T-helper 2 cell treated with Interferon-gamma antibody and Interleukin-4, amounts not matched to agents 5 μg/mL and 100 μg/mL, for 36 hours (primary cell): Measurements from ENCODE around the gene MYO1G.

Experiments used
- DNase-seq: peaks from one replicate; pipeline ENCODE4 v3.0.0; 2021; ENCODE audit warnings: low spot score
- H3K27ac Mint-ChIP-seq: one replicate; pipeline ENCODE4 v1.8.0; 2021; ENCODE audit warnings: mild to moderate bottlenecking, mixed read lengths
- H3K27me3 Mint-ChIP-seq: one replicate; pipeline ENCODE4 v1.8.0; 2021; ENCODE audit warnings: low read depth, mixed read lengths
- H3K36me3 Mint-ChIP-seq: one replicate; pipeline ENCODE4 v1.8.0; 2021; ENCODE audit warnings: low read depth, mixed read lengths
- H3K4me1 Mint-ChIP-seq: one replicate; pipeline ENCODE4 v1.8.0; 2021; ENCODE audit warnings: low read depth, mixed read lengths
- H3K4me3 Mint-ChIP-seq: one replicate; pipeline ENCODE4 v1.8.0; 2022; ENCODE audit warnings: mild to moderate bottlenecking, moderate library complexity, mixed read lengths
- H3K9me3 Mint-ChIP-seq: one replicate; pipeline ENCODE4 v1.8.0; 2021; ENCODE audit warnings: mixed read lengths

The MYO1G gene

DNA sequence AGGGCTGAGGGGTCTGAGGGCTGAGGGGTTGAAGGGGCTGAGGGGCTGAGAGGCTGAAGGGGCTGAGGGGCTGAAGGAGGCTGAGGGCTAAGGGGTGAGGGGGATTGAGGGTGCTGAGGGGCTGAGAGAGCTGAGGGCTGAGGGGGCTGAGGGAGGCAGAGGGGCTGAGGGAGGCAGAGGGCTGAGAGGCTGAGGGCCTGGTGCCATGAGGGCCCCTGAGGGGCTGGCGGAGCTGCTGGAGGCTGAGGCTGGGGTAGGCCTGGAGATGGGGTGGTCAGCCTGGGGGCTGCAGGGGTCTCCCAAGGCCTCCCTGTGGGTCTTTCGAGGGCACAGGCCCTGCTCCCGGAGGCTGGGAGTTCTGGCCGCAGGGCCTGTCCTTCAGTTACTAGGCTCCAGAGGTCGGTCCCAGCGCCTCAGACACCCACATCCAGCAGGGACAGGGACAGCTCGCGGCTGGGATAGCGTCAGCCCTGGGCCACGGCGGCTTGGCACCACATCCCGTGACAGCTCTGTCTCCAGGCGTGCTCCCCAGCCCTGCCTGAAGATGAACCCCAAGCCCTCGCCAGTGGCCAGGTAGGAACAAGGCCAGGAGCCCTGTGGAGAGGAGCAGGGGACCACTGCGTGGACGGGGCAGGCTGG, 16.9 kb downstream of the MYO1G start:
- H3K36me3 Mint-ChIP-seq, result peaks cover 38% of the 10 kb centered on the region
- H3K4me3 Mint-ChIP-seq, result no peak overlapping the region
- no peak overlapping the region for H3K27ac Mint-ChIP-seq
- H3K27me3 Mint-ChIP-seq, result no peaks in the 10 kb centered on the region
- no peaks in the 10 kb centered on the region for H3K9me3 Mint-ChIP-seq
- no peak for DNase-seq
- peaks cover 15% of the 10 kb centered on the region for H3K4me1 Mint-ChIP-seq

DNA sequence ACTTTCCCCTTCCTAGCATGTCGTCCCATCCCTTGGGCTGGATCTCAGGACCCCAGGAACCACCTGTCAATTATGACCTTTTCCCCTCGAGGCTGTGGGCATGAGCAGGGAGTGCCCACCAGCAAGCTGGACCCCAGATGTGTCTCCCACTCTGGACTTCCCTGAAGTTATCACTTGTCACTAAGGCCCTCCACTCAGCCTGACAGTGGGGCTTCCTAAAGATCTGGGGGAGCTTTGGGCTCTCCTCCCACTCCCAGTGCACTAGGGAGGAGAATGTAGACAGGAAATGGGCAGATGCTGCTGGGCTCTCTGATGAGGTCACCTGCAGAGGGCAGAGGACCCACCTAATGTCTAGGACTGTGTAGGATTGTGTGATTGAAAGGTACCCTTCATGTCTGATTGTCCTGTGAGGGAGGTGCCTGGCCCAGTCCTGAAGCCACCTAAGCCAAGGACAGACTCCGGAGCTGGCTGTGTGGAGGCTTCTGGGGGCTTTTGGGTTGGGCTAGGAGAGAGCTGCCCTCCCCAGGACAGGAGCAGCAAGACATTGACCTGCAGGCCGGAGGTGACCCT, 18.7 kb downstream of the MYO1G start:
- no peaks in the 10 kb centered on the region for H3K9me3 Mint-ChIP-seq
- H3K4me1 Mint-ChIP-seq, result peaks cover 15% of the 10 kb centered on the region
- no peak overlapping the region for H3K4me3 Mint-ChIP-seq
- H3K27me3 Mint-ChIP-seq, result no peaks in the 10 kb centered on the region
- peaks cover 26% of the 10 kb centered on the region for H3K36me3 Mint-ChIP-seq
- DNase-seq, result no peak
- peak overlapping the region; percentile 68 for H3K27ac Mint-ChIP-seq

DNA sequence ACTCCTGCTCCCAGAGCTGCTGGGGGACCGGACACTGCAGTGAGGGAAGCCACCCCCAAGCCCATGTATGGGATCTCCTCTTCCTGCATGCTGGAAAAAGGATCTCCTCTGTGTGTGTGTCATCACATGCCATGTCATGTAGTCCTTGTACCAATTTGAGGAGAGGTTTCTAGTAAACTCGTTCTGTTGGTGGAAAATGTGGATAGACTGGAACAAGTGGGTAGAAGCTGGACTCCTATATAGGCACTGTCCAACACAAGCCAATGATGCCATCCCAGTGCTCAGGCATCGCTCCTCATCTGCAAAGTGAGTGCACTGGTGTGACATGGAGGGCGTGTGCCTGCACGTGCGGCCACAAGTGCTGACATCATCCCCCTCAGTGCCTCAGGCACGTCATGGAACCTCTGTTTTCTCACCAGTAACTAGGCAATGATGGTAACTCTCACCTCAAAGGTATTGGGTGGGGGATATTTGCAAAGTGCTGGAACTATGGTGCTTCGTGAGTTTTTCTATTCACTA, 19.3 kb downstream of the MYO1G start:
- Mint-ChIP-seq H3K27ac (peak overlapping the region; percentile 68), H3K4me1 (peaks cover 15% of the 10 kb centered on the region), H3K36me3 (peaks cover 22% of the 10 kb centered on the region), H3K9me3 (no peaks in the 10 kb centered on the region), H3K27me3 (no peaks in the 10 kb centered on the region), H3K4me3 (no peak overlapping the region)
- no peak for DNase-seq

DNA sequence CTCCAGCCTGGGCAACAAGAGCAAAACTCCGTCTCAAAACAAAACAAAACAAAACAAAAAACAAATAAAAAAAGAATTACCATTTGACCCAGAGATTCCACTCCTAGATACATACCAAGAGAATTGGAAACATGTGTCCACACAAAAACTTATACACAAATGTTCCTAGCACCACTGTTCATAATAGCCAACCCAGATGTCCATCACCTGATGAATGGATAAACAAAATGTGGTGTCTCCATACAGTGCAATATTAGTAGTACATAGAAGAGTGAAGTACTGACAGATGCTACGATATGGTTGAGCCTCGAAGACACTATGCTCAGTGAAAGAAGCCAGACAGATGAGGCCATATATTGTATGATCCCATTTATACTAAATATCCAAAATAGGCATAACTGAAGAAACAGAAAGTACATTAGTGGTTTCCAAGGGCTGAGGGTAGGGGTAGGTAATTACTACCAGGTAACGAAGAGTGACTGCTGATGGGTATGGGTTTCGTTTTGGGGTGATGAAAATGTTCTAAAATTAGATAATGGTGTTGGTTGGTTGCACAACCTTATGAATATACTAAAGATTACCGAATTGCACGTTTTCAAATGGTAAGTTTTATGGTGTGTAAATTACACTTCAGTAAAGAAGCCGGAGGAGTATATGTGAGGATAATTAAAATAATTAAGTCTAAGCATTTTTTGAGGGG, 20.0 kb downstream of the MYO1G start:
- H3K27me3 Mint-ChIP-seq, result no peaks in the 10 kb centered on the region
- peaks cover 17% of the 10 kb centered on the region for H3K36me3 Mint-ChIP-seq
- H3K4me1 Mint-ChIP-seq, result peaks cover 15% of the 10 kb centered on the region
- no peaks in the 10 kb centered on the region for H3K9me3 Mint-ChIP-seq
- H3K4me3 Mint-ChIP-seq, result no peak overlapping the region
- DNase-seq, result no peak
- H3K27ac Mint-ChIP-seq, result peak overlapping the region; percentile 68

DNA sequence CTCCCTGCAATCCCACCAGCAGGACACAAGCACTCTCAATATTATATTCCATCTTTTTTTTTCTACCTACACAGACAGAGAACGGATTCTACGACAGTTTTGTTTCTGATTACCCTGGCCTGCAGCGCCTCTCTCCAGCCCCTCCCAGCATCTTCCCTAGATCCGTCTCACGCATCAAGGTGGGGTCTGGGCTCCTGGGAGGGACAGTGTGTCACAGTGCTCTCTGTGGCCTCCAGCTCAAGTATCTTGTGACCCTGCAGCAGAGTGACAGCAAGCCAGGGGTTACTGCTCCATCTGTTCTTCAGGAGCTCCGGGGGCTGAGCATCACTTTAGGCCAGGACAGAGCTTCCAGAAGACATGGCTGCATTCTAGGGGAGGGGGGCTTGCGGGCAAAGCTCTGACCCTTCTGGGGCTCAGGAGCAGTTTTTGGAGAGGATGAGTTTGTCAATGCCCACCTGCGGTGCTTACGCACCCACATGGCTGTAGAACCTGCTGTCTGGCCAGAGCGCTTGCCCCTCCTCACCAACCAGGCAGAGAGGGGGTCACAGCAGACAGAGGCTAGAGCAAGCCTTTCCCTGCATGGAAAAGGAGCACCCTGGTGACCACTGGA, 22.6 kb downstream of the MYO1G start:
- DNase-seq, result no peak
- H3K4me3 Mint-ChIP-seq, result no peak overlapping the region
- H3K36me3 Mint-ChIP-seq, result peaks cover 12% of the 10 kb centered on the region
- H3K9me3 Mint-ChIP-seq, result no peaks in the 10 kb centered on the region
- H3K27me3 Mint-ChIP-seq, result peaks cover 16% of the 10 kb centered on the region
- H3K4me1 Mint-ChIP-seq, result peaks cover 15% of the 10 kb centered on the region
- H3K27ac Mint-ChIP-seq, result peak overlapping the region; percentile 31

DNA sequence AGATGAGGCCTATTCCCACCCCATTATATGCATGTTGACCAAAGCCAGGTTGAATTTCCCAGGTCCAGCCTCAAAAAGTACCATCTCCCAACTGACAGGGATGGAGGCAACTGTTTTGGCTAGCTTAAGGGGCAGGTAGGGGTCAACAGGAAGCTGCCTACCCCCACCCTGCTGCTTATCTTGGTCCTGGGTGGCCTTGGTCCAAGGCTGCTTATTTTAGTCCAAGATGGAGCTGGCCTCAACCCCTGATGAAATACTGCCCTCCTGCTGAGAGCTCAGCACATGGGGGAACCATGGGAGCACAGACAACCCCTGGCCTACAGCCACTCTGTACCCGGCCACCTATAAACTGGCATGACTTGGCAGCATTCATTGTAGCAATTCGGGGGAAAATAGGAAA, 23.1 kb downstream of the MYO1G start:
- no peaks in the 10 kb centered on the region for H3K9me3 Mint-ChIP-seq
- H3K36me3 Mint-ChIP-seq, result peaks cover 12% of the 10 kb centered on the region
- H3K27ac Mint-ChIP-seq, result peak overlapping the region; percentile 31
- H3K4me3 Mint-ChIP-seq, result no peak overlapping the region
- no peak for DNase-seq
- H3K4me1 Mint-ChIP-seq, result peaks cover 15% of the 10 kb centered on the region
- peaks cover 20% of the 10 kb centered on the region for H3K27me3 Mint-ChIP-seq

DNA sequence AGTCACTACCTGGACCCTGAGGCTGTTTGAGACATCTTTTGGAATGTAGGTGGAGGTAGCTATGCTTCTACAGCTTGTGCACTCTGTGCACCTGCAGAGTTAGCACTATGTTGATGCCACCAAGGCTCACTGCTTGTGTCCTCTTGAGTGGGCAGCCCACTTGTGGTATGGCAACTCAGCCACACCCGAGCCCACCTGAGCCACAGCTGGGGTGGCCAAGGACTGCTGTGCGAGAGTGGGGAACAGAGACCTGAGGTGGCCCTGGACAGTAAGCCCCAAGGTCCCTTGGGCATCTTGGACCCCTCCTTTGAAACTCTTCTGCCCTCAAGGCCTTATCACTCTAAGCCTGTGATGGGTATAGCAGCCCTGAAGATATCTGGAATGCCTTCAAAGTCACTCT, 25.7 kb downstream of the MYO1G start:
- Mint-ChIP-seq H3K36me3 (no peaks in the 10 kb centered on the region), H3K4me1 (no peaks in the 10 kb centered on the region), H3K27ac (no peak overlapping the region), H3K4me3 (no peak overlapping the region), H3K9me3 (no peaks in the 10 kb centered on the region), H3K27me3 (peaks cover 38% of the 10 kb centered on the region)
- DNase-seq, result no peak

DNA sequence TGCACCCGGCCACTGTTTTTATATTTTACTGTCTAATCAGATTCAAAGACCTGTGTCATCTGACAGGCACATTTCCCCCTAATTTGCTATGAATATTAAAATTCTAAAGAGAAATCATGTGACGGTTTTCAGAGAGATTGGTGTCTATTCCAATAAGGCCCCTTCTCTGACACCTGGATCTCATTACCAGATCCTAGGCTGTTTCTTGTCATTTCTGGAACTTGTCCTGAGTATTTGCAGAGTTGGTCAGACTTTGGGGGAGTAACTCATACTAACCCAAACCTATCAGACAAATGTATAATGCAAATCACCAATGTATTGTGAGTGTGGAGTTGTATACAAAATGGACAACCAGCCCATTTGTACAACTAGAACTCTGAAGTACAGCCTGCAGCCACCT, 29.5 kb downstream of the MYO1G start:
- Mint-ChIP-seq H3K27me3 (peaks cover 52% of the 10 kb centered on the region), H3K4me3 (no peak overlapping the region), H3K4me1 (no peaks in the 10 kb centered on the region), H3K27ac (no peak overlapping the region), H3K9me3 (no peaks in the 10 kb centered on the region), H3K36me3 (no peaks in the 10 kb centered on the region)
- DNase-seq, result no peak

DNA sequence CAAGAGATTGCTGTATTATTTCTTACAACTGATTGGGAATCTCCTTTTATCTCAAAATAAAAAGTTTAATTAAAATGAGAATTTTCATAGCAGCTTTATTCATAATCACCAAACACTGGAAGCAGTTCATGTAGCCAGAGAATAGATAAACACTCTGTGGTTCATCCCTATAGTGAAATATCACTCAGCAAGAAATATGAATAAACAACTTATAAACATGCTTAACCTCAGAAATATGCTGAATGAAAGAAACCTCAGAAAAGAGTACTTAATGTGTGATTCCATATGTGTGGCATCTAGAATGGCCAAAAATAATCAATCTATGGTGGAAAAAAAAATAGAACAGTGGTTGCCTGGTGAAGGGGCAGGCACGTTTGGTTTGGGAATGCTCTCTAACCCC, 33.3 kb downstream of the MYO1G start:
- Mint-ChIP-seq H3K27me3 (peaks cover 49% of the 10 kb centered on the region), H3K27ac (no peak overlapping the region), H3K9me3 (no peaks in the 10 kb centered on the region), H3K4me1 (no peaks in the 10 kb centered on the region), H3K4me3 (no peak overlapping the region), H3K36me3 (no peaks in the 10 kb centered on the region)
- no peak for DNase-seq

DNA sequence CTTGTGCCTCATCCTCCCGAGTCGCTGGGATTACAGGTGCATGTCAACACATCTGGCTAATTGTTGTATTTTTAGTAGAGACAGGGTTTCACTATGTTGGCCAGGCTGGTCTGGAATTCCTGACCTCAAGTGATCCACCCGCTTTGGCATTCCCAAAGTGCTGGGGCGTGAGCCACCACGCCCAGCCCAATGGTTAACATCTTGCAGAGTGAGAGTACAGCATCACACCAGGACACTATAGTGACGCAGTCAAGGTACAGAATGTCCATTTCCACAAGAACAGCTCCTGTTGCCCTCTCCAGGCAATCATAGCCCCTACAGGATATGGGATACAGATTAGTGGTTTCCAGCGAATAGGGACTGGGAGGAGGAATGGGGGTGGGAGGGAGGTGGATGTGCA, 34.0 kb downstream of the MYO1G start:
- H3K27ac Mint-ChIP-seq, result no peak overlapping the region
- no peak for DNase-seq
- H3K4me3 Mint-ChIP-seq, result no peak overlapping the region
- no peaks in the 10 kb centered on the region for H3K4me1 Mint-ChIP-seq
- H3K36me3 Mint-ChIP-seq, result no peaks in the 10 kb centered on the region
- H3K27me3 Mint-ChIP-seq, result peaks cover 44% of the 10 kb centered on the region
- H3K9me3 Mint-ChIP-seq, result no peaks in the 10 kb centered on the region

DNA sequence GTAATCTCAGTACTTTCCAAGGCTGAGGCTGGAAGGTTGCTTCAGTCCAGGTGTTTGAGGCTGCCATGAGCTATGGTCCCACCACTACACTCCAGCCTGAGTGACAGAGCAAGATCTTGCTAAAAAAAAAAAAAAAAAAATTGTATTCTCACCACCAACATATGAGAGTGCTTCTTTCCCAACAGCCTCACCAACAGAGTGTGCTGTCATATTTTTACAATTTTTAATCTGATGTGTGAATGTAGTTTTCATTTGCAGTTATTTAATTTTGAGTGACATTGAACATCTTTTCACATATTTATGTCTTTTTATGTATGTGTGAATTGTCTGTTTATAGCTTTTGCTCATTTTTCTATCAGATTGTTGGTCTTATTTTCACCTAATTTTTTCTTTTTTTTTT, 35.2 kb downstream of the MYO1G start:
- Mint-ChIP-seq H3K27me3 (peaks cover 41% of the 10 kb centered on the region), H3K9me3 (no peaks in the 10 kb centered on the region), H3K4me1 (no peaks in the 10 kb centered on the region), H3K36me3 (no peaks in the 10 kb centered on the region), H3K27ac (no peak overlapping the region), H3K4me3 (no peak overlapping the region)
- DNase-seq, result no peak

DNA sequence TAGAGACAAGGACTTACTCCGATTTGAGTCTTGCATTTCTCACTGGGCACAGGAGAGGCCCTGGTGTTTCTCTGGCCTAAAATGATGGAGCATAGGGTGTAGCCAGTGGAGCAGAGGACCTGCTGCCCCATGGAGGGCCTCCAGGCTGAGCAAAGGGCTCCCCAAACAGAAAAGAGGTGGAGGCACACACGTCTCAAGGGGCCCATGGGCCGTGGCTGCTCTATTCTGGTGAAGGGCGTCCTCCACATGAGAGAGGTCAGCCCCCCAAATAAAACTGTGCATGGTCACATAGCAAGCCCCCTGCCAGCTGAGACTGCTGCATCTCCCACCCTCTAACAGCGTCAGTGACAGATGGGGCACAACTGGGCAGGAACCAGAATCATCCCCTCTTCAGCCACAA, 41.4 kb downstream of the MYO1G start:
- DNase-seq, result no peak
- H3K27me3 Mint-ChIP-seq, result peaks cover 31% of the 10 kb centered on the region
- H3K4me3 Mint-ChIP-seq, result no peak overlapping the region
- no peak overlapping the region for H3K27ac Mint-ChIP-seq
- no peaks in the 10 kb centered on the region for H3K36me3 Mint-ChIP-seq
- no peaks in the 10 kb centered on the region for H3K9me3 Mint-ChIP-seq
- H3K4me1 Mint-ChIP-seq, result peaks cover 5% of the 10 kb centered on the region

DNA sequence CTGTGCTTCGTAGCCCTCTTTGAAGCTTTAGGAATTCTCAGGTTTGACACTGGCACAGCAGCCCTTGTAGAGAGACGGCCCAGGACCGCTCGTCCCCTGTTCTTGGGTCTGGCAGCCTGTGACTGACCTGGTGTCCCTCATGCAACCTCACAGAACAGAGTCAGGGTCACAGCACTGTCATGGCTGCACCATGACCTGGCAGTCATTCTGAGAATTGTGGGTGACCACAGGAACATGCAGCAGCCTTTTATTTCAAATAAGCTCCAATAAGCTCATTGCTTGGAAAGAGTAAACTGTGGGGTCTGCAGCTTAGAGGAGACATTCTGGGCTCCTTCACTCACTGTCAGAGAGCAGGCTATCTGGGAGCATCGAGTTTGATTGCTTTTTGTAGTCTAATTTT, 42.5 kb downstream of the MYO1G start:
- no peak for DNase-seq
- Mint-ChIP-seq H3K27ac (no peak overlapping the region), H3K27me3 (peaks cover 26% of the 10 kb centered on the region), H3K4me1 (peaks cover 5% of the 10 kb centered on the region), H3K36me3 (no peaks in the 10 kb centered on the region), H3K9me3 (no peaks in the 10 kb centered on the region), H3K4me3 (no peak overlapping the region)

DNA sequence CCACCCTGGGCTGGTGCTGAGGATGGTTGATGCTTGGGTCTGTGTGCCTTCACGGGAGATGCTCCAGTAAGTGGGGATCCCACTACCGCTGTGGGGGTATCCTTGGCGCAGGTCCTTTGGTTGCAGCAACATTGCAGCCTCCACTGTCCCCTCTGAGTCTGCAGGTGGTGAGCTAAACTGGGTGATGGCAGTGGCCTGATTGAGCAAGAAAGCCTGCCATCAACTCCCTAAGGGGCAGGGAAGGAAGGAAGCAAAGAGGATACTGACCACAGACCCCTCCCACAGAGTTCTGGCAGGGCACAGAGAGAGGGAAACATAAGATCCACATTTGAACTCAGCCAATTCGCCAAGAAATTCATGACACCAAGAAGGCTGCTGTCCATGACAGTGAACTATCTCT, 43.2 kb downstream of the MYO1G start:
- no peak overlapping the region for H3K27ac Mint-ChIP-seq
- H3K27me3 Mint-ChIP-seq, result peaks cover 20% of the 10 kb centered on the region

More for the DNA sequence above, 43.2 kb downstream of the MYO1G start:
- no peaks in the 10 kb centered on the region for H3K9me3 Mint-ChIP-seq
- no peak overlapping the region for H3K4me3 Mint-ChIP-seq
- H3K36me3 Mint-ChIP-seq, result no peaks in the 10 kb centered on the region
- peaks cover 5% of the 10 kb centered on the region for H3K4me1 Mint-ChIP-seq
- no peak for DNase-seq
